CD4-positive, CD25-positive, alpha-beta regulatory T cell (primary cell): ENCODE measurements around the gene ME1. TPM values are rescaled to one million over a fixed set of nuclear protein-coding genes. Genes with fewer than 3 reads are reported as not detected.

ENCODE experiments used
- ATAC-seq, 2 donors: fragments of 150-1000 bp; cut with Tn5 transposase; one replicate each; pipeline ENCODE4 v1.10.0; 2021; ENCODE audit warnings: low read depth in 2 of 2, moderate number of reproducible peaks in 2 of 2, moderate library complexity in 1 of 2
- DNase-seq, 3 donors: peaks; one replicate each; pipeline versions ENCODE4 v3.0.0 to v3.0.0-alpha.2; 2012 to 2022; ENCODE audit warnings: mixed read lengths in 1 of 3
- H3K27ac ChIP-seq: one replicate; pipeline ENCODE4 v1.7.0; 2013; ENCODE audit warnings: mild to moderate bottlenecking, low read length; ENCODE audit not compliant: insufficient read depth, poor library complexity, severe bottlenecking
- H3K27me3 ChIP-seq: one replicate; pipeline ENCODE4 v1.7.0; 2013; ENCODE audit warnings: low read length; ENCODE audit not compliant: control insufficient read depth, insufficient read depth
- H3K36me3 ChIP-seq: one replicate; pipeline ENCODE4 v1.7.0; 2013; ENCODE audit warnings: mild to moderate bottlenecking, low read length, moderate library complexity; ENCODE audit not compliant: control insufficient read depth, insufficient read depth
- H3K4me1 ChIP-seq: 2 replicates; pipeline ENCODE4 v1.7.0; 2013; ENCODE audit warnings: mild to moderate bottlenecking, low read length; ENCODE audit not compliant: insufficient read depth, control insufficient read depth, poor library complexity, severe bottlenecking
- H3K4me3 ChIP-seq: one replicate; pipeline ENCODE4 v1.7.0; 2013; ENCODE audit warnings: low read depth, mild to moderate bottlenecking, low read length, moderate library complexity
- H3K9me3 ChIP-seq, 2 experiments: 1 replicate in 1 of 2; 2 replicates in 1 of 2; pipeline ENCODE4 v1.7.0; 2013; ENCODE audit warnings: low read length in 2 of 2, mild to moderate bottlenecking in 1 of 2, moderate library complexity in 1 of 2; ENCODE audit not compliant: control insufficient read depth in 2 of 2
- H3K27ac Mint-ChIP-seq, 3 donors: one replicate each; pipeline ENCODE4 v1.8.0; 2020 to 2022; ENCODE audit warnings: mild to moderate bottlenecking in 3 of 3, mixed read lengths in 3 of 3, moderate library complexity in 2 of 3
- H3K27me3 Mint-ChIP-seq: one replicate; pipeline ENCODE4 v1.8.0; 2022; ENCODE audit warnings: mild to moderate bottlenecking, mixed read lengths
- H3K36me3 Mint-ChIP-seq: one replicate; pipeline ENCODE4 v1.8.0; 2020; ENCODE audit warnings: mixed read lengths
- H3K4me1 Mint-ChIP-seq, 4 donors: one replicate each; pipeline ENCODE4 v1.8.0; 2020 to 2022; ENCODE audit warnings: mixed read lengths in 4 of 4, mild to moderate bottlenecking in 1 of 4
- H3K4me3 Mint-ChIP-seq, 4 donors: one replicate each; pipeline ENCODE4 v1.8.0; 2020 to 2022; ENCODE audit warnings: mild to moderate bottlenecking in 4 of 4, mixed read lengths in 4 of 4, moderate library complexity in 3 of 4
- H3K9me3 Mint-ChIP-seq, 7 donors: one replicate each; pipeline ENCODE4 v1.8.0; 2020 to 2022; ENCODE audit warnings: mixed read lengths in 7 of 7, mild to moderate bottlenecking in 3 of 7, moderate library complexity in 2 of 7
- polyA plus RNA-seq, 4 donors: library from polyadenylated mRNA; unstranded; fragments of 300-500 nt; fragmentation: Illumina TruSeq; gene quantifications; one replicate each; pipeline ENCODE4 v1.2.3, GENCODE V29; 2021
- total RNA-seq: library from RNA; stranded (reverse); gene quantifications from one replicate; pipeline ENCODE4 v1.2.3, GENCODE V29; 2022

ME1 gene
- not detected for total RNA-seq
- polyA plus RNA-seq = not detected

DNA sequence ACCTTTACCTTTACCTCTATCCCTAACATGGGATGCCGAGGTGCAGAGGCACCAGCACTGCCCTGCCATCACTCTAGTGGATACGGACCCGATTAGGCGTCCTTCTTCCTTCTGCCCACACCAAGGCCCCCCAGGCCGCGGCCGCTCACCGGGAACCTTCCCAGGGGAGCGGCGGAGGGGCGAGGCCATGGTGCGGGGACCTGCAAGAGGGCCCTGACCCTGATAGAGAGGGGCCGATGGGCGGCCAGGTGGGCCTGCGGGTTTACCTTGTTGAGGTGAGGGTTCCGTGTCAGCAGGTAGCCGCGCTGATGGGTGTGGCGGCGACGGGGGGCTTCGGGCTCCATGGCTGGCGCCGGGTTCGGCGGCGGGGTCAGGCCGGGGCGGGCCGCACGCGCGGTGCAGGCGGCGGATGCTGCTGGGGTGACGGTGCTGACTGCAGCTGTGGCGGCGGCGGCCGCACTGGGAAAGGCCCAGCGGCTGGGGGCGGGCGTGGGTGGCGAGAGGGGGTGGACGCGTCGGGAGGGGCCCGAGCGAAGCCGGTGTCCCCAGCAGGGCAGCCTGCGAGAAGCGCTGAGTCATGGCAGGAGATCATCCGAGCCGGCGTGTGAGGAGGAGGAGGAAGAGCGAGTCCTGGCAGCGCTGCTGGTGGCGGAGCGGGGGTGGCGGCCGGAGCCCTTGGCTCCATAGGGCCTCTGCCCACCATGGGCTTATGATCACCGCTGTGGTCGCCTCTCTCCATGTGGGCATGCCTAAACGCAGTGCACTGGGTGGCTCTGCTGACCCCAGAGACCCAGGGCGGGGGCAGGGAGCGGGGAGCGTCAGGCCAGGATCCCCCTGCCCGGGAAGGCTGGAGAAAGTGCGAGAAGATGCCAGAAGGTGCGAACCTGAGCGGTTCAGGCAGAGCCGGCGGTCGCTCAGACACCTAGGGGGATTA, at the start of gene ME1:
TSS of gene ME1 (minus strand) at position 441 of the 934 bp plus-strand sequence. CDS start at position 344, 97 bp downstream.
- H3K4me3 Mint-ChIP-seq = no peak within 1 kb of the TSS
- Histone ChIP-seq H3K9me3 (no peaks in the 10 kb centered on the region), H3K4me1 (no peaks in the 10 kb centered on the region), H3K4me3 (no peak within 1 kb of the TSS), H3K36me3 (no peaks in the 10 kb centered on the region), H3K27me3 (peaks cover 3% of the 10 kb centered on the region), H3K27ac (no peak within 1 kb of the TSS)
- DNase-seq = no peak
- peaks cover 15% of the 10 kb centered on the region for H3K27me3 Mint-ChIP-seq
- no peak within 1 kb of the TSS for H3K27ac Mint-ChIP-seq
- ATAC-seq = peak; percentile 25 to 52
- H3K36me3 Mint-ChIP-seq = no peaks in the 10 kb centered on the region
- H3K4me1 Mint-ChIP-seq = no peaks in the 10 kb centered on the region
- H3K9me3 Mint-ChIP-seq = peaks cover 0 to 2% (median 0%) of the 10 kb centered on the region in 7 donors

- no peak for DNase-seq
- Mint-ChIP-seq H3K4me3 (no peak overlapping the region), H3K36me3 (no peaks in the 10 kb centered on the region), H3K4me1 (no peaks in the 10 kb centered on the region), H3K27me3 (peaks cover 4% of the 10 kb centered on the region), H3K27ac (no peak overlapping the region), H3K9me3 (peaks cover 0 to 2% (median 0%) of the 10 kb centered on the region in 7 donors)
- H3K9me3 ChIP-seq = no peaks in the 10 kb centered on the region
- no peaks in the 10 kb centered on the region for H3K4me1 ChIP-seq
- ATAC-seq = no peak
- no peak overlapping the region for H3K27ac ChIP-seq
- no peaks in the 10 kb centered on the region for H3K27me3 ChIP-seq
- no peak overlapping the region for H3K4me3 ChIP-seq
- H3K36me3 ChIP-seq = no peaks in the 10 kb centered on the region
Observed at GRCh38 chr6:83480470-83480869, 49.6 kb upstream of the ME1 start.

- peaks cover 4% of the 10 kb centered on the region for H3K27me3 Mint-ChIP-seq
- no peak overlapping the region for H3K4me3 ChIP-seq
- ATAC-seq = no peak
- H3K36me3 ChIP-seq = no peaks in the 10 kb centered on the region
- H3K4me1 Mint-ChIP-seq = no peaks in the 10 kb centered on the region
- peaks cover 0 to 1% (median 0%) of the 10 kb centered on the region in 7 donors for H3K9me3 Mint-ChIP-seq
- no peaks in the 10 kb centered on the region for H3K36me3 Mint-ChIP-seq
- H3K27me3 ChIP-seq = no peaks in the 10 kb centered on the region
- H3K9me3 ChIP-seq = no peaks in the 10 kb centered on the region
- H3K27ac ChIP-seq = no peak overlapping the region
- H3K4me1 ChIP-seq = no peaks in the 10 kb centered on the region
- H3K27ac Mint-ChIP-seq = no peak overlapping the region
- no peak for DNase-seq
- H3K4me3 Mint-ChIP-seq = no peak overlapping the region
Observed at GRCh38 chr6:83479389-83479788, 48.5 kb upstream of the ME1 start.

DNA sequence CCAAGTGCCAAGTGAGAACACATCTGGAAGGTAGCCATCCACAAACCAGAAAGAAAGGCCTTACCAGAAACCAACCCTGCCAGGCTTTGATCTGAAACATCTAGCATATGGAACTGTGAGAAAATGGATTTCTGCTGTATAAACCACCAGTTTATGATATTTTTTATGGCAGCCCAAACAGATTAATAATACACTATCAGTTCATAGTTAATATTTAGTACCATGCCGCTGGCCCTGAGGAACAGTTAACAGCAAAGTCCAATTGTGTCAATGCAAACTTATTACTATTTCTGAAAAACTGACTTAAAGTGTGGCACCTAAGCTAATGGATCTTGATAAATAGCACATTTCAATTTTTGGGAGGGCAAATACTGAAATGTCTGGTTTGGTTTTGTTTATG, 46.1 kb upstream of the ME1 start:
- Histone ChIP-seq H3K27ac (no peak overlapping the region), H3K4me3 (no peak overlapping the region), H3K36me3 (no peaks in the 10 kb centered on the region), H3K27me3 (no peaks in the 10 kb centered on the region), H3K9me3 (no peaks in the 10 kb centered on the region), H3K4me1 (no peaks in the 10 kb centered on the region)
- no peak for ATAC-seq
- H3K4me1 Mint-ChIP-seq = no peaks in the 10 kb centered on the region
- H3K27ac Mint-ChIP-seq = no peak overlapping the region
- no peaks in the 10 kb centered on the region for H3K27me3 Mint-ChIP-seq
- DNase-seq = no peak
- H3K4me3 Mint-ChIP-seq = no peak overlapping the region
- peaks cover 0 to 2% (median 0%) of the 10 kb centered on the region in 7 donors for H3K9me3 Mint-ChIP-seq
- H3K36me3 Mint-ChIP-seq = no peaks in the 10 kb centered on the region

GRCh38 chr6:83474309-83474708, 43.5 kb upstream of the ME1 start:
- Histone ChIP-seq H3K4me3 (no peak overlapping the region), H3K27ac (no peak overlapping the region), H3K4me1 (no peaks in the 10 kb centered on the region), H3K9me3 (no peaks in the 10 kb centered on the region), H3K36me3 (no peaks in the 10 kb centered on the region), H3K27me3 (no peaks in the 10 kb centered on the region)
- H3K27ac Mint-ChIP-seq = no peak overlapping the region
- H3K27me3 Mint-ChIP-seq = peaks cover 4% of the 10 kb centered on the region
- DNase-seq = no peak
- H3K4me3 Mint-ChIP-seq = no peak overlapping the region
- no peaks in the 10 kb centered on the region for H3K36me3 Mint-ChIP-seq
- ATAC-seq = no peak
- peaks cover 0 to 4% (median 0%) of the 10 kb centered on the region in 7 donors for H3K9me3 Mint-ChIP-seq
- no peaks in the 10 kb centered on the region for H3K4me1 Mint-ChIP-seq

GRCh38 chr6:83472767-83473166, 41.9 kb upstream of the ME1 start:
- Histone ChIP-seq H3K36me3 (no peaks in the 10 kb centered on the region), H3K9me3 (no peaks in the 10 kb centered on the region), H3K4me1 (no peaks in the 10 kb centered on the region), H3K4me3 (no peak overlapping the region), H3K27ac (no peak overlapping the region), H3K27me3 (no peaks in the 10 kb centered on the region)
- no peak overlapping the region for H3K27ac Mint-ChIP-seq
- DNase-seq = no peak
- ATAC-seq = no peak
- peaks cover 0 to 4% (median 0%) of the 10 kb centered on the region in 7 donors for H3K9me3 Mint-ChIP-seq
- H3K27me3 Mint-ChIP-seq = peaks cover 4% of the 10 kb centered on the region
- H3K4me3 Mint-ChIP-seq = no peak overlapping the region
- H3K36me3 Mint-ChIP-seq = no peaks in the 10 kb centered on the region
- H3K4me1 Mint-ChIP-seq = no peaks in the 10 kb centered on the region

DNA sequence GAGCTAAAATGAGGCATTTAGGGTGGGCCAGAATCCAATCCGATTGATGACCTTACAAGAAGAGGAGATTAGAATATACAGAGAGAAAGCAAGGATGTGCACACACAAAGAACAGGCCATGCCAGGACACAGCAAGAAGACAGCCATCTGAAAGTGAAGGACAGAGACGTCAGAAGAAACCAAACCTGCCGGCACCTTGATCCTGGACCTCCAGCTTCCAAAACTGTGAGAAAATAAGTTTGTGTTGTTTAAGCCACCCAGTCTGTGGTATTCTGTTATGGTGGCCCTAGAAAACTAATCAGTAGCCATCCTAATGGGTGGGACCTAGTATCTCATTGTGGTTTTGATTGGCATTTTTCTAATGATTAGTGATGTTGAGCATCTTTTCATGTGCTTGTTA, 39.7 kb upstream of the ME1 start:
- peaks cover 4% of the 10 kb centered on the region for H3K27me3 Mint-ChIP-seq
- no peak overlapping the region for H3K4me3 ChIP-seq
- H3K9me3 Mint-ChIP-seq = peaks cover 0 to 4% (median 0%) of the 10 kb centered on the region in 7 donors
- ATAC-seq (no peak), DNase-seq (no peak)
- H3K9me3 ChIP-seq = no peaks in the 10 kb centered on the region
- H3K27ac ChIP-seq = no peak overlapping the region
- H3K4me1 Mint-ChIP-seq = no peaks in the 10 kb centered on the region
- H3K27me3 ChIP-seq = no peaks in the 10 kb centered on the region
- H3K27ac Mint-ChIP-seq = no peak overlapping the region
- no peaks in the 10 kb centered on the region for H3K36me3 Mint-ChIP-seq
- no peak overlapping the region for H3K4me3 Mint-ChIP-seq
- H3K4me1 ChIP-seq = no peaks in the 10 kb centered on the region
- H3K36me3 ChIP-seq = no peaks in the 10 kb centered on the region

GRCh38 chr6:83470001-83470400, 39.1 kb upstream of the ME1 start:
- H3K27me3 Mint-ChIP-seq = peaks cover 4% of the 10 kb centered on the region
- Histone ChIP-seq H3K4me1 (no peaks in the 10 kb centered on the region), H3K27ac (no peak overlapping the region), H3K9me3 (no peaks in the 10 kb centered on the region), H3K4me3 (no peak overlapping the region), H3K27me3 (no peaks in the 10 kb centered on the region), H3K36me3 (no peaks in the 10 kb centered on the region)
- H3K27ac Mint-ChIP-seq = no peak overlapping the region
- H3K36me3 Mint-ChIP-seq = no peaks in the 10 kb centered on the region
- H3K4me1 Mint-ChIP-seq = no peaks in the 10 kb centered on the region
- no peak for DNase-seq
- no peak overlapping the region for H3K4me3 Mint-ChIP-seq
- peaks cover 0 to 4% (median 0%) of the 10 kb centered on the region in 7 donors for H3K9me3 Mint-ChIP-seq
- ATAC-seq = no peak
